ENCODE measurements around the gene PLEKHA1. TPM values are rescaled to one million over a fixed set of nuclear protein-coding genes. Genes with fewer than 3 reads are reported as not detected.

PLEKHA1 gene
- total and polyA plus RNA-seq, 2 experiments from 2014 or later: 25.8 to 36.6 TPM

GRCh38 chr10:122422266-122422989, 47.9 kb downstream of the PLEKHA1 start:
- no peak overlapping the region for H3K27ac Mint-ChIP-seq

More at GRCh38 chr10:122422266-122422989, 47.9 kb downstream of the PLEKHA1 start:
- Mint-ChIP-seq H3K36me3 (ENCODE audit: low read depth) (peaks cover 2% of the 10 kb centered on the region; the same call in 2 of the 3 replicates), H3K27me3 (ENCODE audit: insufficient read depth, low read depth, poor library complexity) (peaks cover 2% of the 10 kb centered on the region), H3K4me1 (peaks cover 12% of the 10 kb centered on the region; the same call in 2 of the 3 replicates), H3K4me3 (no peak overlapping the region), H3K9me3 (no peaks in the 10 kb centered on the region)
- H3F3A ChIP-seq (replicated peaks; ENCODE audit: low read depth): no peaks in the 10 kb centered on the region
- peaks cover 12% of the 10 kb centered on the region for H3K4me1 ChIP-seq (ENCODE audit: insufficient read depth)
- H3K36me3 ChIP-seq (ENCODE audit: insufficient read depth): no peaks in the 10 kb centered on the region
- no peaks in the 10 kb centered on the region for H3K27me3 ChIP-seq (ENCODE audit: insufficient read depth)
- DNase-seq (ENCODE audit: low spot score) (no peak), ATAC-seq (no peak)
- 0 out of 2 replicates have a peak, but pooled peaks cover 5% of the 10 kb centered on the region for H4K20me1 ChIP-seq (replicated peaks; ENCODE audit: insufficient read depth)
- H3K79me2 ChIP-seq (replicated peaks; ENCODE audit: insufficient read depth): no peaks in the 10 kb centered on the region
- H3K9me2 ChIP-seq (ENCODE audit: insufficient read depth): no peaks in the 10 kb centered on the region
- no peak overlapping the region for H3K27ac ChIP-seq (ENCODE audit: low read depth)
- TF ChIP-seq, protein P1, sequence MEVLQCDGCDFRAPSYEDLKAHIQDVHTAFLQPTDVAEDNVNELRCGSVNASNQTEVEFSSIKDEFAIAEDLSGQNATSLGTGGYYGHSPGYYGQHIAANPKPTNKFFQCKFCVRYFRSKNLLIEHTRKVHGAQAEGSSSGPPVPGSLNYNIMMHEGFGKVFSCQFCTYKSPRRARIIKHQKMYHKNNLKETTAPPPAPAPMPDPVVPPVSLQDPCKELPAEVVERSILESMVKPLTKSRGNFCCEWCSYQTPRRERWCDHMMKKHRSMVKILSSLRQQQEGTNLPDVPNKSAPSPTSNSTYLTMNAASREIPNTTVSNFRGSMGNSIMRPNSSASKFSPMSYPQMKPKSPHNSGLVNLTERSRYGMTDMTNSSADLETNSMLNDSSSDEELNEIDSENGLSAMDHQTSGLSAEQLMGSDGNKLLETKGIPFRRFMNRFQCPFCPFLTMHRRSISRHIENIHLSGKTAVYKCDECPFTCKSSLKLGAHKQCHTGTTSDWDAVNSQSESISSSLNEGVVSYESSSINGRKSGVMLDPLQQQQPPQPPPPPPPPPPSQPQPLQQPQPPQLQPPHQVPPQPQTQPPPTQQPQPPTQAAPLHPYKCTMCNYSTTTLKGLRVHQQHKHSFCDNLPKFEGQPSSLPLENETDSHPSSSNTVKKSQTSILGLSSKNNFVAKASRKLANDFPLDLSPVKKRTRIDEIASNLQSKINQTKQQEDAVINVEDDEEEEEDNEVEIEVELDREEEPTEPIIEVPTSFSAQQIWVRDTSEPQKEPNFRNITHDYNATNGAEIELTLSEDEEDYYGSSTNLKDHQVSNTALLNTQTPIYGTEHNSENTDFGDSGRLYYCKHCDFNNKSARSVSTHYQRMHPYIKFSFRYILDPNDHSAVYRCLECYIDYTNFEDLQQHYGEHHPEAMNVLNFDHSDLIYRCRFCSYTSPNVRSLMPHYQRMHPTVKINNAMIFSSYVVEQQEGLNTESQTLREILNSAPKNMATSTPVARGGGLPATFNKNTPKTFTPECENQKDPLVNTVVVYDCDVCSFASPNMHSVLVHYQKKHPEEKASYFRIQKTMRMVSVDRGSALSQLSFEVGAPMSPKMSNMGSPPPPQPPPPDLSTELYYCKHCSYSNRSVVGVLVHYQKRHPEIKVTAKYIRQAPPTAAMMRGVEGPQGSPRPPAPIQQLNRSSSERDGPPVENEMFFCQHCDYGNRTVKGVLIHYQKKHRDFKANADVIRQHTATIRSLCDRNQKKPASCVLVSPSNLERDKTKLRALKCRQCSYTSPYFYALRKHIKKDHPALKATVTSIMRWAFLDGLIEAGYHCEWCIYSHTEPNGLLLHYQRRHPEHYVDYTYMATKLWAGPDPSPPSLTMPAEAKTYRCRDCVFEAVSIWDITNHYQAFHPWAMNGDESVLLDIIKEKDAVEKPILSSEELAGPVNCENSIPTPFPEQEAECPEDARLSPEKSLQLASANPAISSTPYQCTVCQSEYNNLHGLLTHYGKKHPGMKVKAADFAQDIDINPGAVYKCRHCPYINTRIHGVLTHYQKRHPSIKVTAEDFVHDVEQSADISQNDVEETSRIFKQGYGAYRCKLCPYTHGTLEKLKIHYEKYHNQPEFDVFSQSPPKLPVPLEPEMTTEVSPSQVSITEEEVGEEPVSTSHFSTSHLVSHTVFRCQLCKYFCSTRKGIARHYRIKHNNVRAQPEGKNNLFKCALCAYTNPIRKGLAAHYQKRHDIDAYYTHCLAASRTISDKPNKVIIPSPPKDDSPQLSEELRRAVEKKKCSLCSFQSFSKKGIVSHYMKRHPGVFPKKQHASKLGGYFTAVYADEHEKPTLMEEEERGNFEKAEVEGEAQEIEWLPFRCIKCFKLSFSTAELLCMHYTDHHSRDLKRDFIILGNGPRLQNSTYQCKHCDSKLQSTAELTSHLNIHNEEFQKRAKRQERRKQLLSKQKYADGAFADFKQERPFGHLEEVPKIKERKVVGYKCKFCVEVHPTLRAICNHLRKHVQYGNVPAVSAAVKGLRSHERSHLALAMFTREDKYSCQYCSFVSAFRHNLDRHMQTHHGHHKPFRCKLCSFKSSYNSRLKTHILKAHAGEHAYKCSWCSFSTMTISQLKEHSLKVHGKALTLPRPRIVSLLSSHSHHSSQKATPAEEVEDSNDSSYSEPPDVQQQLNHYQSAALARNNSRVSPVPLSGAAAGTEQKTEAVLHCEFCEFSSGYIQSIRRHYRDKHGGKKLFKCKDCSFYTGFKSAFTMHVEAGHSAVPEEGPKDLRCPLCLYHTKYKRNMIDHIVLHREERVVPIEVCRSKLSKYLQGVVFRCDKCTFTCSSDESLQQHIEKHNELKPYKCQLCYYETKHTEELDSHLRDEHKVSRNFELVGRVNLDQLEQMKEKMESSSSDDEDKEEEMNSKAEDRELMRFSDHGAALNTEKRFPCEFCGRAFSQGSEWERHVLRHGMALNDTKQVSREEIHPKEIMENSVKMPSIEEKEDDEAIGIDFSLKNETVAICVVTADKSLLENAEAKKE (CRISPR knock-in tag; IDR thresholded peaks at IDR 0.05): no peak
- TF ChIP-seq NANOG (IDR thresholded peaks at IDR 0.05; ENCODE audit: borderline replicate concordance) (no peak), POLR2AphosphoS5 (IDR thresholded peaks at IDR 0.05; ENCODE audit: low read depth) (no peak), ZNF114 (CRISPR knock-in tag; IDR thresholded peaks at IDR 0.05) (no peak), EZH2phosphoT487 (IDR thresholded peaks at IDR 0.05; ENCODE audit: unreplicated experiment) (no peak), STAT1 (IDR thresholded peaks at IDR 0.05; ENCODE audit: unreplicated experiment) (no peak), ZNF331 (CRISPR knock-in tag; IDR thresholded peaks at IDR 0.05; ENCODE audit: low read depth) (no peak), JUNB (IDR thresholded peaks at IDR 0.05; ENCODE audit: unreplicated experiment) (no peak), REST (IDR thresholded peaks at IDR 0.05; ENCODE audit: unreplicated experiment) (no peak), CREB1 (CRISPR knock-in tag; IDR thresholded peaks at IDR 0.05; ENCODE audit: low read depth) (no peak), EZH2 (IDR thresholded peaks at IDR 0.05; ENCODE audit: low read depth, unreplicated experiment) (no peak)
- TF ChIP-seq, protein P2, sequence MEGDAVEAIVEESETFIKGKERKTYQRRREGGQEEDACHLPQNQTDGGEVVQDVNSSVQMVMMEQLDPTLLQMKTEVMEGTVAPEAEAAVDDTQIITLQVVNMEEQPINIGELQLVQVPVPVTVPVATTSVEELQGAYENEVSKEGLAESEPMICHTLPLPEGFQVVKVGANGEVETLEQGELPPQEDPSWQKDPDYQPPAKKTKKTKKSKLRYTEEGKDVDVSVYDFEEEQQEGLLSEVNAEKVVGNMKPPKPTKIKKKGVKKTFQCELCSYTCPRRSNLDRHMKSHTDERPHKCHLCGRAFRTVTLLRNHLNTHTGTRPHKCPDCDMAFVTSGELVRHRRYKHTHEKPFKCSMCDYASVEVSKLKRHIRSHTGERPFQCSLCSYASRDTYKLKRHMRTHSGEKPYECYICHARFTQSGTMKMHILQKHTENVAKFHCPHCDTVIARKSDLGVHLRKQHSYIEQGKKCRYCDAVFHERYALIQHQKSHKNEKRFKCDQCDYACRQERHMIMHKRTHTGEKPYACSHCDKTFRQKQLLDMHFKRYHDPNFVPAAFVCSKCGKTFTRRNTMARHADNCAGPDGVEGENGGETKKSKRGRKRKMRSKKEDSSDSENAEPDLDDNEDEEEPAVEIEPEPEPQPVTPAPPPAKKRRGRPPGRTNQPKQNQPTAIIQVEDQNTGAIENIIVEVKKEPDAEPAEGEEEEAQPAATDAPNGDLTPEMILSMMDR (conservative IDR thresholded peaks at IDR 0.05; ENCODE audit: low read depth in 2 of 2): no peak
- TF ChIP-seq, protein P3, sequence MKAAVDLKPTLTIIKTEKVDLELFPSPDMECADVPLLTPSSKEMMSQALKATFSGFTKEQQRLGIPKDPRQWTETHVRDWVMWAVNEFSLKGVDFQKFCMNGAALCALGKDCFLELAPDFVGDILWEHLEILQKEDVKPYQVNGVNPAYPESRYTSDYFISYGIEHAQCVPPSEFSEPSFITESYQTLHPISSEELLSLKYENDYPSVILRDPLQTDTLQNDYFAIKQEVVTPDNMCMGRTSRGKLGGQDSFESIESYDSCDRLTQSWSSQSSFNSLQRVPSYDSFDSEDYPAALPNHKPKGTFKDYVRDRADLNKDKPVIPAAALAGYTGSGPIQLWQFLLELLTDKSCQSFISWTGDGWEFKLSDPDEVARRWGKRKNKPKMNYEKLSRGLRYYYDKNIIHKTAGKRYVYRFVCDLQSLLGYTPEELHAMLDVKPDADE (IDR thresholded peaks at IDR 0.05): no peak
- H2AFZ ChIP-seq: no peak overlapping the region
- no peak overlapping the region for H3K4me2 ChIP-seq
- no peak overlapping the region for H3K4me3 ChIP-seq
